Panc1 (cell line): ENCODE results near the gene ATG4D. TPM values are rescaled to one million over a fixed set of nuclear protein-coding genes. Genes with fewer than 3 reads are reported as not detected.
A peak's percentile ranks its signal among the peaks of the same experiment; 100 is the strongest.

ENCODE experiments used
- ATAC-seq: fragments of 200-7000 bp; cut with Tn5 transposase; 2 replicates; pipeline ENCODE4 v1.9.1; 2020; ENCODE audit warnings: mild to moderate bottlenecking, moderate library complexity
- BruUV-seq: library from RNA; stranded (reverse); fragments of 400-500 nt; replicated peaks from 2 replicates; lab custom pipeline; 2021; lab: Mats Ljungman, UMichigan
- CTCF ChIA-PET: fragments of 300-600 bp; sonication (Branson Sonifier 250); formaldehyde crosslinking; loops from one replicate; lab custom pipeline; 2022; ENCODE audit warnings: antibody characterized with exemption; lab: Charles Lee
- POLR2A ChIA-PET: fragments of 300-600 bp; sonication (Branson Sonifier 250); formaldehyde crosslinking; loops from one replicate; lab custom pipeline; 2022; ENCODE audit warnings: antibody characterized with exemption; lab: Charles Lee
- DNase-seq: peaks from one replicate; pipeline ENCODE4 v3.0.0-alpha.2; 2010; ENCODE audit warnings: low read depth, low spot score
- H3K27ac ChIP-seq: 2 replicates; pipeline ENCODE4 v1.5.1; 2011; ENCODE audit warnings: mild to moderate bottlenecking, low read length, inconsistent platforms
- H3K27me3 ChIP-seq: fragments of 200-500 bp; sonication (Bioruptor generic); 2 replicates; pipeline ENCODE4 v1.6.0; 2014; ENCODE audit warnings: low read length, inconsistent platforms; ENCODE audit not compliant: control insufficient read depth, insufficient read depth
- H3K36me3 ChIP-seq: fragments of 200-500 bp; sonication (Bioruptor generic); 2 replicates; pipeline ENCODE4 v1.5.1; 2014; ENCODE audit warnings: inconsistent platforms, mild to moderate bottlenecking, low read length, moderate library complexity; ENCODE audit not compliant: control insufficient read depth, insufficient read depth
- H3K4me1 ChIP-seq: 2 replicates; pipeline ENCODE4 v1.5.1; 2011; ENCODE audit warnings: inconsistent platforms, mild to moderate bottlenecking, low read length, moderate library complexity; ENCODE audit not compliant: control insufficient read depth, insufficient read depth
- H3K4me3 ChIP-seq, 2 experiments: 2 replicates each; pipeline ENCODE4 v1.5.1; 2011 to 2012; ENCODE audit warnings: low read depth in 2 of 2, low read length in 2 of 2, mild to moderate bottlenecking in 2 of 2, inconsistent platforms in 1 of 2, moderate library complexity in 1 of 2
- H3K9me3 ChIP-seq: fragments of 200-500 bp; sonication (Bioruptor generic); 2 replicates; pipeline ENCODE4 v1.5.1; 2014; ENCODE audit warnings: low read depth, mild to moderate bottlenecking, inconsistent platforms, low read length, moderate library complexity; ENCODE audit not compliant: control insufficient read depth, insufficient read depth
- POLR2AphosphoS5 ChIP-seq: IDR thresholded peaks from 2 replicates; pipeline ENCODE4 v1.6.1; 2012; ENCODE audit warnings: mild to moderate bottlenecking, low read depth, low read length, moderate library complexity
- SIN3A ChIP-seq: IDR thresholded peaks from 2 replicates; pipeline ENCODE4 v1.6.1; 2012; ENCODE audit warnings: low read depth, mild to moderate bottlenecking, low read length, moderate library complexity, borderline replicate concordance; ENCODE audit not compliant: insufficient read depth
- TCF7L2 ChIP-seq: IDR thresholded peaks from 2 replicates; pipeline ENCODE4 v1.6.1; 2011; ENCODE audit warnings: mild to moderate bottlenecking, low read depth, low read length, inconsistent platforms
- in situ Hi-C: cut with HindIII; loops from 2 replicates; pipeline ENCODE4 v1.10.0; 2016; ENCODE audit warnings: low sequenced_read_pairs, low pct_unique_long_range_greater_than_20kb
- intact Hi-C: fragments of 100-400 bp; cut with micrococcal nuclease; formaldehyde crosslinking; loops from one replicate; pipeline ENCODE4 v1.10.0; 2022; ENCODE audit not compliant: unreplicated experiment
- total RNA-seq: library from RNA; stranded (reverse); gene quantifications from one replicate; pipeline ENCODE4 v1.2.1, GENCODE V29; 2021; ENCODE audit not compliant: unreplicated experiment
- TF ChIP-seq, protein P1 (sequence below): fragments of 450-650 bp; IDR thresholded peaks from 2 replicates; pipeline ENCODE4 v1.5.1; 2017; ENCODE audit warnings: mild to moderate bottlenecking
- TF ChIP-seq, protein P2 (sequence below), 2 experiments: IDR thresholded peaks; 2 replicates each; pipeline ENCODE4 v1.6.1; 2011 to 2012; ENCODE audit warnings: low read depth in 2 of 2, control low read depth in 1 of 2, low read length in 1 of 2, mild to moderate bottlenecking in 1 of 2, moderate library complexity in 1 of 2; ENCODE audit not compliant: insufficient read depth in 1 of 2

Gene ATG4D
- total RNA-seq, 1 experiment from 2014 or later: 28.0 TPM

DNA sequence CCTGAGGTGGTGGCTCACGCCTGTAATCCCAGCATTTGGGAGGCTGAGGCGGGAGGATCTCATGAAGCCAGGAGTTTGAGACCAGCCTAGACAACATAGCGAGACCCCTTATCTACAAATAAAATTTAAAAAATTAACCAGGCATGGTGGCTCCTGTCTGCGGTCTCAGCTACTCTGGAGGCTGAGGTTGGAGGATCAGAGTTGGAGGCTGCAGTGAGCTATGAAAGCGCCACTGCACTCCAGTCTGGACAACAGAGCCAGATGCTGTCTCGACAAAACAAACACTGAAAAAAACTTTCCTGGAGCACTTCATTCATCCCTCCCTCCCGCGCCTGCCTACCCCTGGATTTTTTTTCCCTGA is 665 bp upstream of the ATG4D start:
- Histone ChIP-seq H3K27me3 (no peaks in the 10 kb centered on the region), H3K4me1 (no peaks in the 10 kb centered on the region), H3K36me3 (no peaks in the 10 kb centered on the region; the same call in 1 of the 2 replicates), H3K4me3 (peak overlapping the region; percentile 59 to 77), H3K9me3 (no peaks in the 10 kb centered on the region), H3K27ac (no peak overlapping the region)
- ATAC-seq: no peak
- intact Hi-C loops (no loop called here), in situ Hi-C loops (no loop called here)
- BruUV-seq: no TSS peak
- ChIA-PET CTCF (interaction anchor here (0.7 kb wide), 1 partner anchor 62 kb away, joined by 3 read pairs; no protein-coding TSS in a partner anchor), POLR2A (no interaction called here)
- no peak for TF ChIP-seq SIN3A
- TF ChIP-seq TCF7L2: no peak
- no peak for TF ChIP-seq POLR2AphosphoS5
- TF ChIP-seq, protein P1, sequence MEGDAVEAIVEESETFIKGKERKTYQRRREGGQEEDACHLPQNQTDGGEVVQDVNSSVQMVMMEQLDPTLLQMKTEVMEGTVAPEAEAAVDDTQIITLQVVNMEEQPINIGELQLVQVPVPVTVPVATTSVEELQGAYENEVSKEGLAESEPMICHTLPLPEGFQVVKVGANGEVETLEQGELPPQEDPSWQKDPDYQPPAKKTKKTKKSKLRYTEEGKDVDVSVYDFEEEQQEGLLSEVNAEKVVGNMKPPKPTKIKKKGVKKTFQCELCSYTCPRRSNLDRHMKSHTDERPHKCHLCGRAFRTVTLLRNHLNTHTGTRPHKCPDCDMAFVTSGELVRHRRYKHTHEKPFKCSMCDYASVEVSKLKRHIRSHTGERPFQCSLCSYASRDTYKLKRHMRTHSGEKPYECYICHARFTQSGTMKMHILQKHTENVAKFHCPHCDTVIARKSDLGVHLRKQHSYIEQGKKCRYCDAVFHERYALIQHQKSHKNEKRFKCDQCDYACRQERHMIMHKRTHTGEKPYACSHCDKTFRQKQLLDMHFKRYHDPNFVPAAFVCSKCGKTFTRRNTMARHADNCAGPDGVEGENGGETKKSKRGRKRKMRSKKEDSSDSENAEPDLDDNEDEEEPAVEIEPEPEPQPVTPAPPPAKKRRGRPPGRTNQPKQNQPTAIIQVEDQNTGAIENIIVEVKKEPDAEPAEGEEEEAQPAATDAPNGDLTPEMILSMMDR: no peak
- TF ChIP-seq, protein P2, sequence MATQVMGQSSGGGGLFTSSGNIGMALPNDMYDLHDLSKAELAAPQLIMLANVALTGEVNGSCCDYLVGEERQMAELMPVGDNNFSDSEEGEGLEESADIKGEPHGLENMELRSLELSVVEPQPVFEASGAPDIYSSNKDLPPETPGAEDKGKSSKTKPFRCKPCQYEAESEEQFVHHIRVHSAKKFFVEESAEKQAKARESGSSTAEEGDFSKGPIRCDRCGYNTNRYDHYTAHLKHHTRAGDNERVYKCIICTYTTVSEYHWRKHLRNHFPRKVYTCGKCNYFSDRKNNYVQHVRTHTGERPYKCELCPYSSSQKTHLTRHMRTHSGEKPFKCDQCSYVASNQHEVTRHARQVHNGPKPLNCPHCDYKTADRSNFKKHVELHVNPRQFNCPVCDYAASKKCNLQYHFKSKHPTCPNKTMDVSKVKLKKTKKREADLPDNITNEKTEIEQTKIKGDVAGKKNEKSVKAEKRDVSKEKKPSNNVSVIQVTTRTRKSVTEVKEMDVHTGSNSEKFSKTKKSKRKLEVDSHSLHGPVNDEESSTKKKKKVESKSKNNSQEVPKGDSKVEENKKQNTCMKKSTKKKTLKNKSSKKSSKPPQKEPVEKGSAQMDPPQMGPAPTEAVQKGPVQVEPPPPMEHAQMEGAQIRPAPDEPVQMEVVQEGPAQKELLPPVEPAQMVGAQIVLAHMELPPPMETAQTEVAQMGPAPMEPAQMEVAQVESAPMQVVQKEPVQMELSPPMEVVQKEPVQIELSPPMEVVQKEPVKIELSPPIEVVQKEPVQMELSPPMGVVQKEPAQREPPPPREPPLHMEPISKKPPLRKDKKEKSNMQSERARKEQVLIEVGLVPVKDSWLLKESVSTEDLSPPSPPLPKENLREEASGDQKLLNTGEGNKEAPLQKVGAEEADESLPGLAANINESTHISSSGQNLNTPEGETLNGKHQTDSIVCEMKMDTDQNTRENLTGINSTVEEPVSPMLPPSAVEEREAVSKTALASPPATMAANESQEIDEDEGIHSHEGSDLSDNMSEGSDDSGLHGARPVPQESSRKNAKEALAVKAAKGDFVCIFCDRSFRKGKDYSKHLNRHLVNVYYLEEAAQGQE (IDR thresholded peaks at IDR 0.05; ENCODE audit: insufficient read depth in 1 of 2, low read depth in 2 of 2, low read length in 1 of 2): no peak
- DNase-seq: no peak

DNA sequence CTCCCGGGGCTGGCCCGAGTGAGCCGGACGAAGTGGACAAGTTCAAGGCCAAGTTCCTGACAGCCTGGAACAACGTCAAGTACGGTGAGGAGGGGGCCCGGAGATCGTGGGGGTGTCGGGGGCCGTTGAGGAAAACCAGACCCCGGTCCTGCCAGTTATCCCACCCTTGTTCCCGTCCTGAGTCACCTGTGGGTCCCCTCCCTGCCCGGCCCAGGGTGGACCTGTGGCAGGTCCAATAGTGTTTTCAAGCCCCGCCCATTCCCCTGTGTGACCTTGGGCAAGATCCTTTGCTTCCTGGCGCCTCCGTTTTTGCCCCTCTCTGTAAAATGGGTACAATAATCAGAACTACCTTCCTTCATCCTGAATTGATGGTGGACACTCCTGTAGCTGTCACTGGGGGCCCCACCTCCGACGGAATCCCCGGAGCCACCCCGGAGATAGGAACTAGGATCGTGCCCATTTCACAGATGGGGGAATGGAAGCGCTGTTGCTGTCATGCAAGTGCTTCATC is 593 bp downstream of the ATG4D start:
- H3K4me1 ChIP-seq: no peaks in the 10 kb centered on the region
- TF ChIP-seq SIN3A (no peak), TCF7L2 (no peak), POLR2AphosphoS5 (no peak)
- TF ChIP-seq, protein P2 (IDR thresholded peaks at IDR 0.05; ENCODE audit: insufficient read depth in 1 of 2, low read depth in 2 of 2, low read length in 1 of 2): no peak
- TF ChIP-seq, protein P1: no peak
- H3K4me3 ChIP-seq: peak overlapping the region; percentile 59 to 77
- H3K36me3 ChIP-seq: no peaks in the 10 kb centered on the region; the same call in 1 of the 2 replicates
- CTCF ChIA-PET: no interaction called here
- in situ Hi-C loops (no loop called here), intact Hi-C loops (no loop called here)
- no peaks in the 10 kb centered on the region for H3K27me3 ChIP-seq
- ATAC-seq (peak; percentile 58), DNase-seq (no peak)
- BruUV-seq: no TSS peak
- POLR2A ChIA-PET: no interaction called here
- no peaks in the 10 kb centered on the region for H3K9me3 ChIP-seq
- H3K27ac ChIP-seq: peak overlapping the region; percentile 69
